Head of caudate nucleus (tissue), 42 donors: ENCODE results near the gene FBXO24.
A peak's percentile ranks its signal among the peaks of the same experiment; 100 is the strongest.

ENCODE experiments used
- DNase-seq, 42 donors: peaks; one replicate each; pipeline versions ENCODE4 v3.0.0 to v3.0.0-alpha.2; 2020 to 2021; ENCODE audit warnings: mixed read lengths in 7 of 42
- intact Hi-C: fragments of 100-400 bp; cut with DNase I; formaldehyde crosslinking; loops from one replicate; pipeline ENCODE4 v1.15.0; 2022

The FBXO24 gene

GRCh38 chr7:100632951-100633717 lies 47.0 kb downstream of the FBXO24 start:
- DNase-seq, result peak in 27 of 42 donors; percentile 18 to 61 (median 39)
- intact Hi-C loops, result no loop called here

GRCh38 chr7:100639995-100640516 lies 53.9 kb downstream of the FBXO24 start:
- intact Hi-C loops, result no loop called here
- DNase-seq, result peak in 2 of 42 donors; percentile 21 to 27

- intact Hi-C loops, result no loop called here
- DNase-seq, result no peak
Measured at GRCh38 chr7:100640517-100641440, 54.7 kb downstream of the FBXO24 start.

- intact Hi-C loops, result no loop called here
- DNase-seq, result no peak
Measured at GRCh38 chr7:100641463-100641859, 55.3 kb downstream of the FBXO24 start, which contains the start of gene TFR2. TSS of gene TFR2 (minus strand) at chr7:100641552. CDS start at chr7:100641509, 43 bp downstream.

- intact Hi-C loops, result no loop called here
- no peak for DNase-seq
Measured at GRCh38 chr7:100641860-100642533, 55.9 kb downstream of the FBXO24 start.

DNA sequence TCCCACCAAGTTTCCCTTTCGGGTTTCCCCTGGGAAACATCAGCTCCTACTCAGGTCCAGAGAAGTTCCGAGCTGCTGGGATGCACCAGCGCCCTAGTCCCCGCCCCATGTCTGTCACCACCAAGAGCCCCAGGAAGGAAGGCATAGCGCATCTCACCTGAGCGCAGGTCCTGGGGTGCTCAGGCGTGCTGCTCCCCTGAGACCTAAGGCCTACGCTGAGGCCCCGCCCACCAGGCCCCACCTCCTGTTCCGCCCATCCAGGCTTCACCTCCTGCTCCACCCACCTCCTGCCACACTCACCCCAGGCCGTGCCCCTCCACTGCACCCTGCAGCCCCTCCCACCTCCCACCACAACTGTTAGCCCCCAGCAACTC lies 56.4 kb downstream of the FBXO24 start:
- peak in 8 of 42 donors; percentile 9 to 40 (median 26) for DNase-seq
- intact Hi-C loops, result no loop called here

DNA sequence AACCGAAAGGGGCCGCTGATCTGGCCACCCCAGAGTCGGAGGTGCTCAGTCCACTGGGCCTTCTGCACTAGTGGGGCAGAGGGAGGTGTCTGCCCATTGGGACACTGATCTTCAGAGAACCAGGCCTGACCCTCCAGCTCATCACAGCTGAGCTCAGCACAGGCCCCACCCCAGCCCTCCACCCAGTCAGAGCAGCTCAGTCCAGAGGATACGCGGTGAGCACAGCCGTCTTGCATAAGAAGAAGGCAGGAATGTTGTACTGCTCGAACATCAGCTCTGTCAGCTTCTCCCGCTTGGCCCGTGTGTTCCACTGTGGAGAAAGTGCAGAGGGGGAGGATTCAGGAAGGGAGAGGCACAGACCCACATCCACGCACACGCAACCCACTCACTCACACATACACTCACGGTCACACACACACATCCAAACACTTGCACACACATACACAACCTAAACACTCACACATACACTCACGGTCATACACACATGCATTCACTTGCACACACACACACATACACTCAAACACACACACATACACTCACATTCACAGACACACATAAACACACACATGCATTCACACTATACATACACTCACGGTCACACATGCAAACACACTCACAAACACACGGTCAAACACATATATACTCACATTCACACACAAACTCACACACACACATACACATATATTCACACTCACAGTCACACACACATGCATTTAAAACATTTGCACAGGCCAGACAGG lies 63.9 kb downstream of the FBXO24 start:
- no peak for DNase-seq
- intact Hi-C loops, result no loop called here
